ENCODE measurements around the gene AKT1S1. TPM values are rescaled to one million over a fixed set of nuclear protein-coding genes. Genes with fewer than 3 reads are reported as not detected.

AKT1S1 gene
- total RNA-seq, 1 donor: 3.0 TPM

- no peaks in the 10 kb centered on the region for H3K27me3 ChIP-seq (ENCODE audit: insufficient read depth, low read length)
- H3K4me1 ChIP-seq (ENCODE audit: insufficient read depth, low read length): peaks cover 5% of the 10 kb centered on the region
- no peak overlapping the region for H3K4me3 ChIP-seq (ENCODE audit: low read length)
- no peaks in the 10 kb centered on the region for H3K9me3 ChIP-seq (ENCODE audit: low read depth, low read length)
Measured at GRCh38 chr19:49857838-49858087, 19.4 kb downstream of the AKT1S1 start.

- peaks cover 10% of the 10 kb centered on the region for H3K4me1 ChIP-seq (ENCODE audit: insufficient read depth, low read length)
- no peak overlapping the region for H3K4me3 ChIP-seq (ENCODE audit: low read length)
- peaks cover under 1% of the 10 kb centered on the region for H3K27me3 ChIP-seq (ENCODE audit: insufficient read depth, low read length)
- no peaks in the 10 kb centered on the region for H3K9me3 ChIP-seq (ENCODE audit: low read depth, low read length)
Measured at GRCh38 chr19:49857061-49857837, 19.9 kb downstream of the AKT1S1 start.

- H3K4me3 ChIP-seq (ENCODE audit: low read length): no peak overlapping the region
- peaks cover 4% of the 10 kb centered on the region for H3K27me3 ChIP-seq (ENCODE audit: insufficient read depth, low read length)
- peaks cover 15% of the 10 kb centered on the region for H3K4me1 ChIP-seq (ENCODE audit: insufficient read depth, low read length)
Measured at GRCh38 chr19:49856574-49857021, 20.6 kb downstream of the AKT1S1 start.

GRCh38 chr19:49855676-49856573, 21.2 kb downstream of the AKT1S1 start:
- Histone ChIP-seq H3K9me3 (ENCODE audit: low read depth, low read length) (no peaks in the 10 kb centered on the region), H3K27me3 (ENCODE audit: insufficient read depth, low read length) (peaks cover 4% of the 10 kb centered on the region), H3K4me1 (ENCODE audit: insufficient read depth, low read length) (peaks cover 15% of the 10 kb centered on the region), H3K4me3 (ENCODE audit: low read length) (no peak overlapping the region)

More at GRCh38 chr19:49856574-49857021, 20.6 kb downstream of the AKT1S1 start:
- H3K9me3 ChIP-seq (ENCODE audit: low read depth, low read length): no peaks in the 10 kb centered on the region

GRCh38 chr19:49855277-49855675, 21.9 kb downstream of the AKT1S1 start:
- Histone ChIP-seq H3K4me1 (ENCODE audit: insufficient read depth, low read length) (peaks cover 17% of the 10 kb centered on the region), H3K27me3 (ENCODE audit: insufficient read depth, low read length) (peaks cover 4% of the 10 kb centered on the region), H3K4me3 (ENCODE audit: low read length) (no peak overlapping the region), H3K9me3 (ENCODE audit: low read depth, low read length) (no peaks in the 10 kb centered on the region)

- H3K4me1 ChIP-seq (ENCODE audit: insufficient read depth, low read length): peaks cover 21% of the 10 kb centered on the region
- H3K9me3 ChIP-seq (ENCODE audit: low read depth, low read length): no peaks in the 10 kb centered on the region
- H3K27me3 ChIP-seq (ENCODE audit: insufficient read depth, low read length): peaks cover 4% of the 10 kb centered on the region
- H3K4me3 ChIP-seq (ENCODE audit: low read length): no peak overlapping the region
Measured at GRCh38 chr19:49854378-49855263, 22.5 kb downstream of the AKT1S1 start.

GRCh38 chr19:49853852-49854377, 23.2 kb downstream of the AKT1S1 start:
- Histone ChIP-seq H3K4me1 (ENCODE audit: insufficient read depth, low read length) (peaks cover 28% of the 10 kb centered on the region), H3K27me3 (ENCODE audit: insufficient read depth, low read length) (peaks cover 4% of the 10 kb centered on the region), H3K4me3 (ENCODE audit: low read length) (no peak overlapping the region), H3K9me3 (ENCODE audit: low read depth, low read length) (no peaks in the 10 kb centered on the region)

GRCh38 chr19:49852631-49853126, 24.5 kb downstream of the AKT1S1 start:
- H3K4me1 ChIP-seq (ENCODE audit: insufficient read depth, low read length): peaks cover 40% of the 10 kb centered on the region
- no peaks in the 10 kb centered on the region for H3K9me3 ChIP-seq (ENCODE audit: low read depth, low read length)
- no peak overlapping the region for H3K4me3 ChIP-seq (ENCODE audit: low read length)
- peaks cover 4% of the 10 kb centered on the region for H3K27me3 ChIP-seq (ENCODE audit: insufficient read depth, low read length)

GRCh38 chr19:49851456-49852259, 25.5 kb downstream of the AKT1S1 start:
- H3K4me1 ChIP-seq (ENCODE audit: insufficient read depth, low read length): peaks cover 41% of the 10 kb centered on the region
- H3K27me3 ChIP-seq (ENCODE audit: insufficient read depth, low read length): peaks cover 4% of the 10 kb centered on the region
- peak overlapping the region; percentile 90 for H3K4me3 ChIP-seq (ENCODE audit: low read length)
- H3K9me3 ChIP-seq (ENCODE audit: low read depth, low read length): no peaks in the 10 kb centered on the region

GRCh38 chr19:49850487-49851342, 26.4 kb downstream of the AKT1S1 start, which contains the start of gene PTOV1:
Gene PTOV1 (plus strand): TSS chr19:49851159.
- Histone ChIP-seq H3K4me3 (ENCODE audit: low read length) (peak within 1 kb of the TSS; percentile 90), H3K27me3 (ENCODE audit: insufficient read depth, low read length) (peaks cover 4% of the 10 kb centered on the region), H3K9me3 (ENCODE audit: low read depth, low read length) (no peaks in the 10 kb centered on the region), H3K4me1 (ENCODE audit: insufficient read depth, low read length) (peaks cover 44% of the 10 kb centered on the region)

GRCh38 chr19:49850221-49850486, 27.0 kb downstream of the AKT1S1 start:
- H3K9me3 ChIP-seq (ENCODE audit: low read depth, low read length): no peaks in the 10 kb centered on the region
- peaks cover 4% of the 10 kb centered on the region for H3K27me3 ChIP-seq (ENCODE audit: insufficient read depth, low read length)
- peak overlapping the region; percentile 90 for H3K4me3 ChIP-seq (ENCODE audit: low read length)
- peaks cover 49% of the 10 kb centered on the region for H3K4me1 ChIP-seq (ENCODE audit: insufficient read depth, low read length)

GRCh38 chr19:49849433-49850220, 27.5 kb downstream of the AKT1S1 start:
- Histone ChIP-seq H3K27me3 (ENCODE audit: insufficient read depth, low read length) (peaks cover 4% of the 10 kb centered on the region), H3K9me3 (ENCODE audit: low read depth, low read length) (no peaks in the 10 kb centered on the region), H3K4me3 (ENCODE audit: low read length) (no peak overlapping the region), H3K4me1 (ENCODE audit: insufficient read depth, low read length) (peaks cover 55% of the 10 kb centered on the region)

GRCh38 chr19:49848938-49849337, 28.2 kb downstream of the AKT1S1 start:
- Histone ChIP-seq H3K9me3 (ENCODE audit: low read depth, low read length) (no peaks in the 10 kb centered on the region), H3K27me3 (ENCODE audit: insufficient read depth, low read length) (peaks cover 4% of the 10 kb centered on the region), H3K4me3 (ENCODE audit: low read length) (no peak overlapping the region), H3K4me1 (ENCODE audit: insufficient read depth, low read length) (peaks cover 62% of the 10 kb centered on the region)
